HCT116 (cell line): ENCODE results near the gene GIT1. TPM values are rescaled to one million over a fixed set of nuclear protein-coding genes. Genes with fewer than 3 reads are reported as not detected.

ENCODE experiments used
- ATAC-seq: fragments of 200-7000 bp; cut with Tn5 transposase; 2 replicates; pipeline ENCODE4 v1.9.1; 2020; ENCODE audit warnings: mild to moderate bottlenecking, moderate library complexity
- BruUV-seq: library from RNA; stranded (reverse); fragments of 400-500 nt; replicated peaks from 2 replicates; lab custom pipeline; 2021; lab: Mats Ljungman, UMichigan
- CTCF ChIA-PET: fragments of 300-600 bp; sonication (Branson Sonifier 250); formaldehyde crosslinking; loops from one replicate; lab custom pipeline; 2021; ENCODE audit warnings: antibody characterized with exemption; lab: Charles Lee
- POLR2A ChIA-PET: fragments of 300-600, 350-600 bp; sonication (Branson Sonifier 250); formaldehyde crosslinking; loops from one replicate; lab custom pipeline; 2021; ENCODE audit warnings: antibody characterized with exemption; lab: Charles Lee
- RAD21 ChIA-PET, 2 experiments: fragments of 300-600 bp; sonication (Branson Sonifier 250); formaldehyde crosslinking; loops; one replicate each; lab custom pipeline; 2023; ENCODE audit warnings: low total read pairs in 2 of 2; ENCODE audit not compliant: uncharacterized antibody in 2 of 2, unreplicated experiment in 2 of 2, low non-redundant PET in 1 of 2; lab: Charles Lee
- DNase-seq: peaks from one replicate; pipeline ENCODE4 v3.0.0-alpha.2; 2010; ENCODE audit warnings: low read depth, low spot score
- H2AFZ ChIP-seq: fragments of 200-600 bp; shearing (Covaris generic), sonication (generic); 2 replicates; pipeline ENCODE4 v1.6.1; 2017; ENCODE audit warnings: low read depth, mixed run types, mixed read lengths, antibody characterized with exemption, low read length; ENCODE audit not compliant: poor library complexity, severe bottlenecking
- H3K27ac ChIP-seq: 2 replicates; pipeline ENCODE4 v1.5.1; 2012; ENCODE audit warnings: low read depth, low read length
- H3K27me3 ChIP-seq: fragments of 200-600 bp; sonication (generic); 2 replicates; pipeline ENCODE4 v1.6.1; 2016; ENCODE audit warnings: mixed run types, low read length, mixed read lengths; ENCODE audit not compliant: insufficient read depth
- H3K36me3 ChIP-seq, 2 experiments: fragments of 200-500 bp in 1 of 2; fragments of 200-600 bp in 1 of 2; sonication (Bioruptor generic) in 1 of 2; sonication (generic) in 1 of 2; 2 replicates each; pipeline versions ENCODE4 v1.5.1 to v1.6.1; 2014 to 2016; ENCODE audit warnings: low read length in 2 of 2, inconsistent platforms in 1 of 2, mixed read lengths in 1 of 2, mixed run types in 1 of 2; ENCODE audit not compliant: insufficient read depth in 2 of 2, control insufficient read depth in 1 of 2
- H3K4me1 ChIP-seq, 2 experiments: fragments of 200-600 bp in 1 of 2; sonication (generic) in 1 of 2; 2 replicates each; pipeline versions ENCODE4 v1.5.1 to v1.6.1; 2012 to 2017; ENCODE audit warnings: low read length in 2 of 2, inconsistent platforms in 1 of 2, mild to moderate bottlenecking in 1 of 2, mixed read lengths in 1 of 2, mixed run types in 1 of 2, moderate library complexity in 1 of 2; ENCODE audit not compliant: insufficient read depth in 2 of 2, control insufficient read depth in 1 of 2
- H3K4me2 ChIP-seq: fragments of 200-600 bp; sonication (generic); 2 replicates; pipeline ENCODE4 v1.6.1; 2017; ENCODE audit warnings: mixed run types, low read length, mixed read lengths
- H3K4me3 ChIP-seq, 2 experiments: fragments of 200-600 bp in 1 of 2; sonication (generic) in 1 of 2; replicated peaks in 1 of 2; 2 replicates each; pipeline ENCODE4 v1.5.1; 2011 to 2016; ENCODE audit warnings: low read length in 2 of 2, control low read depth in 1 of 2, low read depth in 1 of 2, mild to moderate bottlenecking in 1 of 2, mixed read lengths in 1 of 2, mixed run types in 1 of 2
- H3K79me2 ChIP-seq: fragments of 200-600 bp; sonication (generic); 2 replicates; pipeline ENCODE4 v1.6.1; 2017; ENCODE audit warnings: mild to moderate bottlenecking, mixed run types, low read length, moderate library complexity, mixed read lengths; ENCODE audit not compliant: insufficient read depth
- H3K9ac ChIP-seq: fragments of 200-600 bp; sonication (generic); 2 replicates; pipeline ENCODE4 v1.6.1; 2016; ENCODE audit warnings: low read length, mixed read lengths
- H3K9me2 ChIP-seq: fragments of 200-600 bp; sonication (generic), shearing (Covaris generic); 2 replicates; pipeline ENCODE4 v1.6.1; 2017; ENCODE audit warnings: mixed run types, mild to moderate bottlenecking, moderate library complexity; ENCODE audit not compliant: insufficient read depth
- H3K9me3 ChIP-seq, 2 experiments: fragments of 200-500 bp in 1 of 2; fragments of 200-600 bp in 1 of 2; sonication (Bioruptor generic) in 1 of 2; sonication (generic) in 1 of 2; 2 replicates each; pipeline ENCODE4 v1.6.1; 2014 to 2017; ENCODE audit warnings: low read length in 2 of 2, mixed read lengths in 2 of 2, inconsistent platforms in 1 of 2, low read depth in 1 of 2, mild to moderate bottlenecking in 1 of 2, mixed run types in 1 of 2, moderate library complexity in 1 of 2; ENCODE audit not compliant: control insufficient read depth in 1 of 2, insufficient read depth in 1 of 2
- H4K20me1 ChIP-seq: fragments of 200-600 bp; sonication (generic), shearing (Covaris generic); 2 replicates; pipeline ENCODE4 v1.6.1; 2017; ENCODE audit warnings: mixed run types, mild to moderate bottlenecking, moderate library complexity; ENCODE audit not compliant: insufficient read depth
- CBX3 ChIP-seq: IDR thresholded peaks from 2 replicates; pipeline ENCODE4 v1.6.1; 2012; ENCODE audit warnings: low read depth
- CEBPB ChIP-seq: IDR thresholded peaks from 2 replicates; pipeline ENCODE4 v1.6.1; 2012; ENCODE audit warnings: low read depth
- EGR1 ChIP-seq: IDR thresholded peaks from 2 replicates; pipeline ENCODE4 v1.6.1; 2012; ENCODE audit warnings: low read depth
- ELF1 ChIP-seq: IDR thresholded peaks from 2 replicates; pipeline ENCODE4 v1.6.1; 2012; ENCODE audit warnings: low read depth, borderline replicate concordance
- EZH2 ChIP-seq: fragments of 200-600 bp; sonication (generic); IDR thresholded peaks from 2 replicates; pipeline ENCODE4 v1.6.1; 2017; ENCODE audit warnings: antibody characterized with exemption, mixed run types
- MAX ChIP-seq: IDR thresholded peaks from 2 replicates; pipeline ENCODE4 v1.6.1; 2012
- POLR2AphosphoS5 ChIP-seq: IDR thresholded peaks from 2 replicates; pipeline ENCODE4 v1.6.1; 2011; ENCODE audit warnings: mild to moderate bottlenecking, low read depth, low read length, moderate library complexity
- RAD21 ChIP-seq: IDR thresholded peaks from 2 replicates; pipeline ENCODE4 v1.6.1; 2012; ENCODE audit warnings: low read depth, mild to moderate bottlenecking
- SIN3A ChIP-seq: IDR thresholded peaks from 2 replicates; pipeline ENCODE4 v1.6.1; 2012; ENCODE audit warnings: low read depth
- TCF7L2 ChIP-seq: IDR thresholded peaks from 2 replicates; pipeline ENCODE4 v1.7.0; 2011; ENCODE audit warnings: borderline replicate concordance, inconsistent platforms; ENCODE audit not compliant: insufficient read depth, insufficient read length; ENCODE audit errors: extremely low read depth
- YY1 ChIP-seq: IDR thresholded peaks from 2 replicates; pipeline ENCODE4 v1.6.1; 2011; ENCODE audit warnings: low read length, low read depth, moderate library complexity, mild to moderate bottlenecking; ENCODE audit not compliant: insufficient replicate concordance; ENCODE audit errors: extremely low read depth
- intact Hi-C: fragments of 100-400 bp; cut with micrococcal nuclease; formaldehyde crosslinking; loops from 2 replicates; pipeline ENCODE4 v1.10.0; 2022
- total RNA-seq: library from RNA; stranded (reverse); gene quantifications from one replicate; pipeline ENCODE4 v1.2.1, GENCODE V29; 2021; ENCODE audit not compliant: unreplicated experiment
- TF ChIP-seq, protein P1 (sequence below): IDR thresholded peaks from 2 replicates; pipeline ENCODE4 v1.6.1; 2011; ENCODE audit warnings: mild to moderate bottlenecking, low read length, moderate library complexity; ENCODE audit not compliant: insufficient replicate concordance; ENCODE audit errors: extremely low read depth
- TF ChIP-seq, protein P2 (sequence below), 3 experiments: fragments of 200-600 bp in 1 of 3; sonication (generic) in 1 of 3; IDR thresholded peaks in 2 of 3; conservative IDR thresholded peaks in 1 of 3; 2 replicates each; pipeline ENCODE4 v1.5.1; 2012 to 2017; ENCODE audit warnings: low read depth in 2 of 3, low read length in 2 of 3, antibody characterized with exemption in 1 of 3, borderline replicate concordance in 1 of 3, control low read depth in 1 of 3, mild to moderate bottlenecking in 1 of 3, mixed read lengths in 1 of 3, mixed run types in 1 of 3, moderate library complexity in 1 of 3; ENCODE audit not compliant: insufficient read depth in 1 of 3

The GIT1 gene
- total RNA-seq, 1 experiment from 2014 or later, result 76.5 TPM

DNA sequence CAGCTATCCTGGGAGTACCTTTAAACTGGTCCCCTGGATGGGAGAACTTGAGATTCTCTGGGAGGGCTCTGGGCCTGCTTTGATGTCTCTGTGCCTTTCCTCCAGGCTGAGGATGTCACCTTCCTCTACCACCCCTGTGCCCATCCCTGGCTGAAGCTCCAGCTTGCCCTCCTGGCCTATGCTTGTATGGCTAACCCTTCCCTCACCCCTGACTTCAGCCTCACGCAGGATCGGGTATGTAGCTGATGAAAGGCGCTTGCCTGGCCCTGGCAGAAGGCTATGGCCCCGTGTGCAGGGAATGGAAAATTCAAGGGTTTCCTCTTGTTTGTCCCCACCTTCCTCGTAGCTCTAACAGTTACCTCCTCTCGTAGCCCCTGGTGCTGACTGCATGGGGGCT is 18.0 kb downstream of the GIT1 start:
- H3K4me1 ChIP-seq, result peaks cover 3 to 19% of the 10 kb centered on the region in 2 experiments; a peak in 2 of 4 replicates
- intact Hi-C loops, result no loop called here
- RAD21 ChIA-PET, result interaction anchor here in 1 of 2 experiments (1.4 kb wide), 1 partner anchor 202 kb away, joined by 3 read pairs; no protein-coding TSS in a partner anchor
- no peak overlapping the region for H2AFZ ChIP-seq
- DNase-seq, result no peak
- CTCF ChIA-PET, result interaction anchor here (1.1 kb wide), 1 partner anchor 20 kb away, joined by 3 read pairs; no protein-coding TSS in a partner anchor
- TF ChIP-seq EZH2 (no peak), YY1 (no peak)
- BruUV-seq, result no TSS peak
- POLR2A ChIA-PET, result no interaction called here
- peaks cover 0 to 3% of the 10 kb centered on the region in 2 experiments; a peak in 1 of 4 replicates for H3K36me3 ChIP-seq
- no peaks in the 10 kb centered on the region for H3K27me3 ChIP-seq
- no peak overlapping the region for H3K4me3 ChIP-seq
- no peak for ATAC-seq
- no peaks in the 10 kb centered on the region for H3K9me3 ChIP-seq
- H3K9ac ChIP-seq, result no peak overlapping the region
- no peak overlapping the region for H3K4me2 ChIP-seq
- H3K9me2 ChIP-seq, result no peaks in the 10 kb centered on the region
- no peak overlapping the region for H3K27ac ChIP-seq
- H3K79me2 ChIP-seq, result no peaks in the 10 kb centered on the region
- no peaks in the 10 kb centered on the region for H4K20me1 ChIP-seq

GRCh38 chr17:29570521-29570920 is 18.9 kb downstream of the GIT1 start:
- Histone ChIP-seq H3K4me2 (no peak overlapping the region), H3K27ac (no peak overlapping the region), H3K9me2 (no peaks in the 10 kb centered on the region), H3K4me1 (peaks cover 4 to 22% of the 10 kb centered on the region in 2 experiments; a peak in 3 of 4 replicates), H3K79me2 (peaks cover 5% of the 10 kb centered on the region; the same call in 1 of the 2 replicates), H4K20me1 (no peaks in the 10 kb centered on the region)
- no peak for ATAC-seq
- no peak for DNase-seq
- ChIA-PET POLR2A (interaction anchor here (1.1 kb wide), 1 partner anchor 394 kb away, joined by 3 read pairs; no protein-coding TSS in a partner anchor), CTCF (no interaction called here)
- intact Hi-C loops, result no loop called here
- BruUV-seq, result TSS peak; percentile 24
- TF ChIP-seq, protein P1, sequence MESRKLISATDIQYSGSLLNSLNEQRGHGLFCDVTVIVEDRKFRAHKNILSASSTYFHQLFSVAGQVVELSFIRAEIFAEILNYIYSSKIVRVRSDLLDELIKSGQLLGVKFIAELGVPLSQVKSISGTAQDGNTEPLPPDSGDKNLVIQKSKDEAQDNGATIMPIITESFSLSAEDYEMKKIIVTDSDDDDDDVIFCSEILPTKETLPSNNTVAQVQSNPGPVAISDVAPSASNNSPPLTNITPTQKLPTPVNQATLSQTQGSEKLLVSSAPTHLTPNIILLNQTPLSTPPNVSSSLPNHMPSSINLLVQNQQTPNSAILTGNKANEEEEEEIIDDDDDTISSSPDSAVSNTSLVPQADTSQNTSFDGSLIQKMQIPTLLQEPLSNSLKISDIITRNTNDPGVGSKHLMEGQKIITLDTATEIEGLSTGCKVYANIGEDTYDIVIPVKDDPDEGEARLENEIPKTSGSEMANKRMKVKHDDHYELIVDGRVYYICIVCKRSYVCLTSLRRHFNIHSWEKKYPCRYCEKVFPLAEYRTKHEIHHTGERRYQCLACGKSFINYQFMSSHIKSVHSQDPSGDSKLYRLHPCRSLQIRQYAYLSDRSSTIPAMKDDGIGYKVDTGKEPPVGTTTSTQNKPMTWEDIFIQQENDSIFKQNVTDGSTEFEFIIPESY, result no peak
- TF ChIP-seq TCF7L2 (no peak), ELF1 (no peak), RAD21 (no peak), SIN3A (no peak), YY1 (no peak), MAX (no peak), POLR2AphosphoS5 (no peak), EZH2 (no peak), EGR1 (no peak), CBX3 (no peak), CEBPB (no peak)
- TF ChIP-seq, protein P2, sequence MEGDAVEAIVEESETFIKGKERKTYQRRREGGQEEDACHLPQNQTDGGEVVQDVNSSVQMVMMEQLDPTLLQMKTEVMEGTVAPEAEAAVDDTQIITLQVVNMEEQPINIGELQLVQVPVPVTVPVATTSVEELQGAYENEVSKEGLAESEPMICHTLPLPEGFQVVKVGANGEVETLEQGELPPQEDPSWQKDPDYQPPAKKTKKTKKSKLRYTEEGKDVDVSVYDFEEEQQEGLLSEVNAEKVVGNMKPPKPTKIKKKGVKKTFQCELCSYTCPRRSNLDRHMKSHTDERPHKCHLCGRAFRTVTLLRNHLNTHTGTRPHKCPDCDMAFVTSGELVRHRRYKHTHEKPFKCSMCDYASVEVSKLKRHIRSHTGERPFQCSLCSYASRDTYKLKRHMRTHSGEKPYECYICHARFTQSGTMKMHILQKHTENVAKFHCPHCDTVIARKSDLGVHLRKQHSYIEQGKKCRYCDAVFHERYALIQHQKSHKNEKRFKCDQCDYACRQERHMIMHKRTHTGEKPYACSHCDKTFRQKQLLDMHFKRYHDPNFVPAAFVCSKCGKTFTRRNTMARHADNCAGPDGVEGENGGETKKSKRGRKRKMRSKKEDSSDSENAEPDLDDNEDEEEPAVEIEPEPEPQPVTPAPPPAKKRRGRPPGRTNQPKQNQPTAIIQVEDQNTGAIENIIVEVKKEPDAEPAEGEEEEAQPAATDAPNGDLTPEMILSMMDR (IDR thresholded peaks at IDR 0.05 in 2 of 3, conservative IDR thresholded peaks at IDR 0.05 in 1 of 3; ENCODE audit: borderline replicate concordance in 1 of 3, insufficient read depth in 1 of 3, low read depth in 2 of 3, low read length in 2 of 3), result no peak
- TF ChIP-seq, all 23 proteins: peak for 0
- Histone ChIP-seq H3K9me3 (no peaks in the 10 kb centered on the region), H3K36me3 (peaks cover 0 to 2% of the 10 kb centered on the region in 2 experiments; a peak in 1 of 4 replicates), H2AFZ (no peak overlapping the region), H3K4me3 (no peak overlapping the region), H3K9ac (no peak overlapping the region), H3K27me3 (no peaks in the 10 kb centered on the region)
- RAD21 ChIA-PET, result no interaction called here
